SK-N-MC (cell line): ENCODE results near the gene AMFR.

Source experiments
- EZH2 ChIP-seq: fragments of 200-600 bp; sonication (generic); IDR thresholded peaks from one replicate; pipeline ENCODE4 v1.6.1; 2017; ENCODE audit warnings: antibody characterized with exemption
- FOXP2 ChIP-seq: optimal IDR thresholded peaks from 2 replicates; pipeline ENCODE3; 2011; ENCODE audit warnings: mild to moderate bottlenecking, moderate library complexity; ENCODE audit not compliant: insufficient read depth; ENCODE audit errors: extremely low read length, control extremely low read depth
- POLR2AphosphoS5 ChIP-seq: IDR thresholded peaks from 2 replicates; pipeline ENCODE4 v1.6.1; 2012; ENCODE audit warnings: mild to moderate bottlenecking, low read depth, low read length, borderline replicate concordance

DNA sequence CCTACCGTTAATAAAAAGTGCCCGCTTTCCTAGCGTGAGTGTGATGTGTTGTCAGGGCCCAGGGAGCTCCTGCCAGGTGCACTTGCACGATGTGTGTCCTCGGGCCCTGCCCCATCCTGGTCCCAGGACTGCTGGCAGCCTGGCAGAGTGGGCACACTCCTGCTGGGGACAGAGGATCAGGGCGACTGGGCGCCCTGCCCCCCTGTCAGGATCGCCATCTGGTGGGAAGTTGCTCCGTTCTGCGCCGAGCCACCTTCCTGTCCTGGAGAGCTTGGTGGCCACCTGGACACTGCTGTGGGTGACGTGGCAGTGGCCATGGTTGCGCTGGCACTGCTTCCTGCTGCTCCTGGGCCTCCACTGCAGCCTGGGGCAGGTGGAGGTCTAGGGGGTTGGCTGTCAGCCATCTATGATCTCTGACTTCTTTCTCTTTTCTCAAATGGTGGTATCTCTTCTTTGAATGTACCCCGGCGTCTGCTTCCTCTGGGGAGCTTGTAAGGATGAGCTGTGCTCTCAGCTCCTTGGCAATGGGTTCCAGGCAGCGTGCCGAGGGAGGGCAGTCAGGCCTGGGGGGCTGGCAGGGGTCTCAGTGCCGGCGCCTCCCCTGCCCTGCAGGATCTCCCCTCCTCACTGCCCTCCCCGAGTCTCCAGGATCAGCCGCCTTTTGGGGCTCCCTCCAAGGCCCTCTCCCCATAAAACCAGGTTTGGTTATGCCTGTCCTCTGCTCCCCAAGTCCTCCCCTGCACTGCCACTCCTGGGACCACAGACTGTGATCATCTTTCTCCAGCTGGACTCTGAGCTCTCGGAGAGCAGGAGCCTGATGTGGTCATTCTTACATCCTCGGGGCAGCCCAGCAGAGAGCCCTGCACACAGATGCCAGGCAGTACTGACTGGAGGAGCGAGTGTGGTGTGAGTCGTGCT lies 76.9 kb downstream of the AMFR start:
- TF ChIP-seq EZH2 (no peak), POLR2AphosphoS5 (no peak), FOXP2 (no peak)
